ENCODE results near the gene WDR86.

DNA sequence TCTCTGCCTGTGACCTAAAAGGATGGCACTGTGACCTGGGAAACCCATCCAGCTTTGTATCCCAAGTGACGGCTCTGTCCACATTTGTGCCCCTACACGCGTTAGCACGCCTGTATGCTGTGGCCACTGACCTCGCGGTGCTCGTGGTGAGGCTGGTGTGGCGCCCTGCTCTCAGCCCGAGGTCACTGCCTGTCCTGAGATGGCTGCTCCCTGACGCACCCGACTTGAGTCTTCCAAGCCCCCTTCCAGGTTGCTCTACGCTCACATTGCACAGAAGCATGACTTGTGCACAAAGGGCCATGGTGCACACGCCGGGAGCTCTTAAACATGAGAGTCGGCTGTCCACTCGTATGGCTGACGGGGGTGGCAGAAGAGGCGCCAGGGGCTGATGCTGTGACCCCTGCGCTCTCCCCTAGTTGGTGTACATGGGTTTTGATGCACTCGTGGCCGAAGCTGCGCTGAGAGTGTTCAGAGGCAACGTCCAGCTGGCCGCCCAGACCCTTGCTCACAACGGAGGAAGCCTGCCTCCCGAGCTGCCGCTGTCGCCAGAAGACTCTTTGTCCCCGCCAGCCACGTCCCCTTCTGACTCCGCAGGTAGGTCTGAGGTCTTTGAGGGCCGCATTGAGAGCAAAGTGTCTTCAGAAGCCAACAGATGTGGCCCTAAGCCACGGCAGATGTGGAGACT lies 33.5 kb downstream of the WDR86 start:
- TF ChIP-seq RARB (CRISPR knock-in tag; IDR thresholded peaks at IDR 0.05) (no peak), ISL1 (CRISPR knock-in tag; IDR thresholded peaks at IDR 0.05) (no peak), ZFP3 (CRISPR knock-in tag; IDR thresholded peaks at IDR 0.05) (no peak), ZFP30 (CRISPR knock-in tag; IDR thresholded peaks at IDR 0.05) (no peak), SNAI2 (CRISPR knock-in tag; IDR thresholded peaks at IDR 0.05) (no peak), ZNF8 (CRISPR knock-in tag; IDR thresholded peaks at IDR 0.05) (no peak)
- TF ChIP-seq, protein P1, sequence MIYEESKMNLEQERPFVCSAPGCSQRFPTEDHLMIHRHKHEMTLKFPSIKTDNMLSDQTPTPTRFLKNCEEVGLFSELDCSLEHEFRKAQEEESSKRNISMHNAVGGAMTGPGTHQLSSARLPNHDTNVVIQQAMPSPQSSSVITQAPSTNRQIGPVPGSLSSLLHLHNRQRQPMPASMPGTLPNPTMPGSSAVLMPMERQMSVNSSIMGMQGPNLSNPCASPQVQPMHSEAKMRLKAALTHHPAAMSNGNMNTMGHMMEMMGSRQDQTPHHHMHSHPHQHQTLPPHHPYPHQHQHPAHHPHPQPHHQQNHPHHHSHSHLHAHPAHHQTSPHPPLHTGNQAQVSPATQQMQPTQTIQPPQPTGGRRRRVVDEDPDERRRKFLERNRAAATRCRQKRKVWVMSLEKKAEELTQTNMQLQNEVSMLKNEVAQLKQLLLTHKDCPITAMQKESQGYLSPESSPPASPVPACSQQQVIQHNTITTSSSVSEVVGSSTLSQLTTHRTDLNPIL (CRISPR knock-in tag; IDR thresholded peaks at IDR 0.05; ENCODE audit: low read depth), result no peak
- TF ChIP-seq, protein P2, sequence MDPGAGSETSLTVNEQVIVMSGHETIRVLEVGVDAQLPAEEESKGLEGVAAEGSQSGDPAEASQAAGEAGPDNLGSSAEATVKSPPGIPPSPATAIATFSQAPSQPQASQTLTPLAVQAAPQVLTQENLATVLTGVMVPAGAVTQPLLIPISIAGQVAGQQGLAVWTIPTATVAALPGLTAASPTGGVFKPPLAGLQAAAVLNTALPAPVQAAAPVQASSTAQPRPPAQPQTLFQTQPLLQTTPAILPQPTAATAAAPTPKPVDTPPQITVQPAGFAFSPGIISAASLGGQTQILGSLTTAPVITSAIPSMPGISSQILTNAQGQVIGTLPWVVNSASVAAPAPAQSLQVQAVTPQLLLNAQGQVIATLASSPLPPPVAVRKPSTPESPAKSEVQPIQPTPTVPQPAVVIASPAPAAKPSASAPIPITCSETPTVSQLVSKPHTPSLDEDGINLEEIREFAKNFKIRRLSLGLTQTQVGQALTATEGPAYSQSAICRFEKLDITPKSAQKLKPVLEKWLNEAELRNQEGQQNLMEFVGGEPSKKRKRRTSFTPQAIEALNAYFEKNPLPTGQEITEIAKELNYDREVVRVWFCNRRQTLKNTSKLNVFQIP (CRISPR knock-in tag; IDR thresholded peaks at IDR 0.05; ENCODE audit: borderline replicate concordance, low read depth), result no peak
- TF ChIP-seq, protein P3, sequence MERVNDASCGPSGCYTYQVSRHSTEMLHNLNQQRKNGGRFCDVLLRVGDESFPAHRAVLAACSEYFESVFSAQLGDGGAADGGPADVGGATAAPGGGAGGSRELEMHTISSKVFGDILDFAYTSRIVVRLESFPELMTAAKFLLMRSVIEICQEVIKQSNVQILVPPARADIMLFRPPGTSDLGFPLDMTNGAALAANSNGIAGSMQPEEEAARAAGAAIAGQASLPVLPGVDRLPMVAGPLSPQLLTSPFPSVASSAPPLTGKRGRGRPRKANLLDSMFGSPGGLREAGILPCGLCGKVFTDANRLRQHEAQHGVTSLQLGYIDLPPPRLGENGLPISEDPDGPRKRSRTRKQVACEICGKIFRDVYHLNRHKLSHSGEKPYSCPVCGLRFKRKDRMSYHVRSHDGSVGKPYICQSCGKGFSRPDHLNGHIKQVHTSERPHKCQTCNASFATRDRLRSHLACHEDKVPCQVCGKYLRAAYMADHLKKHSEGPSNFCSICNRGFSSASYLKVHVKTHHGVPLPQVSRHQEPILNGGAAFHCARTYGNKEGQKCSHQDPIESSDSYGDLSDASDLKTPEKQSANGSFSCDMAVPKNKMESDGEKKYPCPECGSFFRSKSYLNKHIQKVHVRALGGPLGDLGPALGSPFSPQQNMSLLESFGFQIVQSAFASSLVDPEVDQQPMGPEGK (CRISPR knock-in tag; IDR thresholded peaks at IDR 0.05; ENCODE audit: borderline replicate concordance), result no peak

Measured in SK-N-SH treated with all-trans-retinoic acid at 6 μM for 48 hours (cell line).